Mesenchymal stem cell (in vitro differentiated cells and primary cell): ENCODE measurements around the gene SPRED3.
A peak's percentile ranks its signal among the peaks of the same experiment; 100 is the strongest.
"Not testable (repeated sequence)": the region's sequence is repeated elsewhere in the genome, so short reads cannot be mapped to it uniquely, and the experiment has no call there.

ENCODE experiments used
- DNase-seq: peaks from one replicate; pipeline ENCODE4 v3.0.0-alpha.2; 2013
- H2AFZ ChIP-seq: one replicate; pipeline ENCODE4 v1.6.1; 2013; ENCODE audit warnings: low read depth, mild to moderate bottlenecking, control low read depth, inconsistent platforms, low read length, moderate library complexity
- H2AK5ac ChIP-seq: 2 replicates; pipeline ENCODE4 v1.6.1; 2013; ENCODE audit warnings: low read length, moderate library complexity, mild to moderate bottlenecking, inconsistent platforms; ENCODE audit not compliant: severe bottlenecking
- H2BK120ac ChIP-seq: one replicate; pipeline ENCODE4 v1.6.1; 2013; ENCODE audit warnings: low read depth, mild to moderate bottlenecking, inconsistent platforms, low read length, moderate library complexity
- H2BK12ac ChIP-seq, 2 experiments: one replicate each; pipeline ENCODE4 v1.6.1; 2013; ENCODE audit warnings: inconsistent platforms in 2 of 2, low read length in 2 of 2, mild to moderate bottlenecking in 2 of 2, moderate library complexity in 2 of 2, control low read depth in 1 of 2
- H2BK15ac ChIP-seq: one replicate; pipeline ENCODE4 v1.6.1; 2013; ENCODE audit warnings: mild to moderate bottlenecking, low read depth, inconsistent platforms; ENCODE audit not compliant: poor library complexity, severe bottlenecking
- H2BK5ac ChIP-seq: 2 replicates; pipeline ENCODE4 v1.6.1; 2013; ENCODE audit warnings: low read depth, mild to moderate bottlenecking, low read length, control low read depth, inconsistent platforms; ENCODE audit not compliant: poor library complexity, severe bottlenecking
- H3K14ac ChIP-seq, 2 experiments: one replicate each; pipeline ENCODE4 v1.6.1; 2013; ENCODE audit warnings: inconsistent platforms in 2 of 2, low read length in 2 of 2, control low read depth in 1 of 2, mild to moderate bottlenecking in 1 of 2, moderate library complexity in 1 of 2
- H3K18ac ChIP-seq, 2 experiments: one replicate each; pipeline ENCODE4 v1.6.1; 2013; ENCODE audit warnings: inconsistent platforms in 2 of 2, low read length in 2 of 2, control low read depth in 1 of 2, low read depth in 1 of 2, mild to moderate bottlenecking in 1 of 2
- H3K23ac ChIP-seq, 2 experiments: one replicate each; pipeline ENCODE4 v1.6.1; 2013; ENCODE audit warnings: inconsistent platforms in 2 of 2, low read length in 2 of 2, mild to moderate bottlenecking in 2 of 2, moderate library complexity in 2 of 2, control low read depth in 1 of 2
- H3K27ac ChIP-seq: 2 replicates; pipeline ENCODE4 v1.5.1; 2013; ENCODE audit warnings: mild to moderate bottlenecking, moderate library complexity, low read length, control low read depth, inconsistent platforms; ENCODE audit not compliant: poor library complexity, severe bottlenecking
- H3K27me3 ChIP-seq, 2 experiments: 2 replicates each; pipeline versions ENCODE4 v1.6.1 to v1.7.0; 2013; ENCODE audit warnings: low read length in 2 of 2, mild to moderate bottlenecking in 2 of 2, moderate library complexity in 2 of 2, control low read depth in 1 of 2, inconsistent platforms in 1 of 2; ENCODE audit not compliant: control insufficient read depth in 1 of 2, insufficient read depth in 1 of 2
- H3K36me3 ChIP-seq, 2 experiments: 2 replicates each; pipeline versions ENCODE4 v1.6.1 to v1.7.0; 2013; ENCODE audit warnings: low read length in 2 of 2, control low read depth in 1 of 2, inconsistent platforms in 1 of 2, low read depth in 1 of 2, mild to moderate bottlenecking in 1 of 2; ENCODE audit not compliant: insufficient read depth in 2 of 2, control insufficient read depth in 1 of 2
- H3K4ac ChIP-seq, 2 experiments: one replicate each; pipeline ENCODE4 v1.6.1; 2013; ENCODE audit warnings: inconsistent platforms in 2 of 2, low read length in 2 of 2, mild to moderate bottlenecking in 2 of 2, moderate library complexity in 2 of 2, control low read depth in 1 of 2, low read depth in 1 of 2
- H3K4me1 ChIP-seq: 2 replicates; pipeline ENCODE4 v1.6.1; 2013; ENCODE audit warnings: low read depth, low read length, control low read depth; ENCODE audit not compliant: control insufficient read depth, insufficient read depth
- H3K4me2 ChIP-seq: 2 replicates; pipeline ENCODE4 v1.6.1; 2013; ENCODE audit warnings: low read length, mild to moderate bottlenecking, inconsistent platforms; ENCODE audit not compliant: poor library complexity, severe bottlenecking
- H3K4me3 ChIP-seq, 2 experiments: 2 replicates each; pipeline versions ENCODE4 v1.5.1 to v1.7.0; 2013; ENCODE audit warnings: low read length in 2 of 2, mild to moderate bottlenecking in 2 of 2, control low read depth in 1 of 2, low read depth in 1 of 2; ENCODE audit not compliant: insufficient read depth in 1 of 2
- H3K79me1 ChIP-seq: replicated peaks from 2 replicates; pipeline ENCODE4 v1.6.1; 2013; ENCODE audit warnings: mild to moderate bottlenecking, control low read depth, low read length, inconsistent platforms; ENCODE audit not compliant: poor library complexity, severe bottlenecking
- H3K9ac ChIP-seq: 2 replicates; pipeline ENCODE4 v1.7.0; 2013; ENCODE audit warnings: mild to moderate bottlenecking, low read length, moderate library complexity
- H3K9me3 ChIP-seq: 2 replicates; pipeline ENCODE4 v1.7.0; 2013; ENCODE audit warnings: mild to moderate bottlenecking, low read length; ENCODE audit not compliant: control insufficient read depth
- H4K8ac ChIP-seq: one replicate; pipeline ENCODE4 v1.6.1; 2013; ENCODE audit warnings: inconsistent platforms, mild to moderate bottlenecking, low read length, moderate library complexity
- H4K91ac ChIP-seq: one replicate; pipeline ENCODE4 v1.6.1; 2013; ENCODE audit warnings: mild to moderate bottlenecking, low read length, inconsistent platforms
- WGBS: methylation state at CpG from one replicate; pipeline ENCODE4 v1.1.7; 2013; ENCODE audit warnings: mixed read lengths; 5-methylcytosine and 5-hydroxymethylcytosine counted together

The SPRED3 gene

DNA sequence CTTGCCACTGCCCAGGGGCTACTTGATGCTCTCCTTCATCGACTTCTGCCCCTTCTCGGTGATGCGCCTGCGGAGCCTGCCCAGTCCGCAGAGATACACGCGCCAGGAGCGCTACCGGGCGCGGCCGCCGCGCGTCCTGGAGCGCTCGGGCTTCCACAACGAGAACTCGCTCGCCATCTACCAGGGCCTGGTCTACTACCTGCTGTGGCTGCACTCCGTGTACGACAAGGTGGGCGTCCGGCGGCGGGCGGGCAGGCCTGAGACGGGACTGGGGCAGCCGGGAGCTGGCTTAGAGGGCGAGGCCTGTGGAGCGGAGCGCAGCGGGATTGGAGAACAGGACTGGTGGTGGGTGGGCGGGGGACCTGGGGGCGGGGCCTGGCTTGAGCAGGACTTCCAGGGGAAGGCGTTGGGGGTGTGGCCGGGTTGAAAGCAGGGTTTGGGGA is 26.8 kb upstream of the SPRED3 start:
- Histone ChIP-seq H3K14ac (peak overlapping the region in 1 of 2 experiments; percentile 26), H4K8ac (no peak overlapping the region), H2BK120ac (no peak overlapping the region), H3K27ac (no peak overlapping the region), H2BK12ac (no peak overlapping the region), H3K4ac (no peak overlapping the region), H2BK5ac (no peak overlapping the region), H3K23ac (no peak overlapping the region), H3K4me3 (peak overlapping the region; percentile 73 to 77), H2BK15ac (no peak overlapping the region), H3K79me1 (no peaks in the 10 kb centered on the region), H3K18ac (no peak overlapping the region), H3K4me1 (peaks cover 13% of the 10 kb centered on the region), H3K36me3 (no peaks in the 10 kb centered on the region), H2AK5ac (no peak overlapping the region), H2AFZ (peak overlapping the region; percentile 75), H3K9me3 (no peaks in the 10 kb centered on the region), H3K9ac (no peak overlapping the region), H3K27me3 (peaks cover 38 to 60% of the 10 kb centered on the region in 2 experiments), H4K91ac (no peak overlapping the region), H3K4me2 (peak overlapping the region; percentile 100)
- WGBS: under 1% methylated on average over 35 of the region's 37 CpGs
- DNase-seq: peak; percentile 83

DNA sequence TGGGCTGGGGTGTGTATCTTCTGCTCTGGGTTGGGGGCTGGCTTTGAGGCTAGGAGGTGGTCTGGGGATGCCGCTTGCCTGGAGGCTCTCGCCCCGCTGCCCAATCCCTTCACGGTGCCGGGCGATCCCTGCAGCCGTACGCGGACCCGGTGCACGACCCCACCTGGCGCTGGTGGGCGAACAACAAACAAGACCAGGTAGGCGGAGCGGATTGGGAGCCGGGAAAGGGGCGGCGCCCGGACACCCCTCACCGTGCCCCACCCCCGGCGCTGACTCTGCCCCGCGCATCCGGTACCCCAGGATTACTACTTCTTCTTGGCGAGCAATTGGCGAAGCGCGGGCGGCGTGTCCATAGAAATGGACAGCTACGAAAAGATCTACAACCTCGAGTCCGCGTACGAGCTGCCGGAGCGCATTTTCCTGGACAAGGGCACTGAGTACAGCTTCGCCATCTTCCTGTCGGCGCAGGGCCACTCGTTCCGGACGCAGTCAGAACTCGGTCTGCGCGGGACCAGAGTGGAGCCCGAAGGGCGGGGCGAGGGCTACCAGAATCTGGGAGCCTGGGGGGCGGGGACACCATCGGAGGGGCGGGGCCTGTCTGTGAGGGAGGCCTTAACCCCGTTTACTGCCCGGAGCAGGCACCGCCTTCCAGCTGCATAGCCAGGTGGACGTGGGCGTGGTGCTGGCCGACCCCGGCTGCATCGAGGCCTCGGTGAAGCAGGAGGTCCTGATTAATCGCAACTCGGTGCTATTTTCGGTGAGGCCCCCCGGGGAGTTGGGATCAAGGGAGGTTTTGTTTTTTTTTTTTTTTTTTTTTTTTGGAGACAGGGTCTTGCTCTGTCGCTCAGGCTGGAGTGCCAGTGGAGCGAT is 26.2 kb upstream of the SPRED3 start:
- Histone ChIP-seq H4K8ac (no peak overlapping the region), H2AFZ (peak overlapping the region; percentile 75), H3K9me3 (no peaks in the 10 kb centered on the region), H2BK15ac (no peak overlapping the region), H2AK5ac (no peak overlapping the region), H3K27me3 (peaks cover 34 to 61% of the 10 kb centered on the region in 2 experiments), H4K91ac (no peak overlapping the region), H3K23ac (no peak overlapping the region), H2BK5ac (no peak overlapping the region), H2BK12ac (peak overlapping the region in 1 of 2 experiments; percentile 1), H3K18ac (peak overlapping the region in 1 of 2 experiments; percentile 56), H3K27ac (peak overlapping the region; percentile 26), H3K4me3 (peak overlapping the region; percentile 73 to 77), H3K14ac (no peak overlapping the region), H3K4me2 (peak overlapping the region; percentile 100), H3K36me3 (no peaks in the 10 kb centered on the region), H3K4me1 (peaks cover 13% of the 10 kb centered on the region), H3K9ac (peak overlapping the region; percentile 22), H3K4ac (no peak overlapping the region), H3K79me1 (no peaks in the 10 kb centered on the region), H2BK120ac (no peak overlapping the region)
- WGBS: 2% methylated on average over 68 of the region's 68 CpGs
- peak; percentile 71 for DNase-seq

DNA sequence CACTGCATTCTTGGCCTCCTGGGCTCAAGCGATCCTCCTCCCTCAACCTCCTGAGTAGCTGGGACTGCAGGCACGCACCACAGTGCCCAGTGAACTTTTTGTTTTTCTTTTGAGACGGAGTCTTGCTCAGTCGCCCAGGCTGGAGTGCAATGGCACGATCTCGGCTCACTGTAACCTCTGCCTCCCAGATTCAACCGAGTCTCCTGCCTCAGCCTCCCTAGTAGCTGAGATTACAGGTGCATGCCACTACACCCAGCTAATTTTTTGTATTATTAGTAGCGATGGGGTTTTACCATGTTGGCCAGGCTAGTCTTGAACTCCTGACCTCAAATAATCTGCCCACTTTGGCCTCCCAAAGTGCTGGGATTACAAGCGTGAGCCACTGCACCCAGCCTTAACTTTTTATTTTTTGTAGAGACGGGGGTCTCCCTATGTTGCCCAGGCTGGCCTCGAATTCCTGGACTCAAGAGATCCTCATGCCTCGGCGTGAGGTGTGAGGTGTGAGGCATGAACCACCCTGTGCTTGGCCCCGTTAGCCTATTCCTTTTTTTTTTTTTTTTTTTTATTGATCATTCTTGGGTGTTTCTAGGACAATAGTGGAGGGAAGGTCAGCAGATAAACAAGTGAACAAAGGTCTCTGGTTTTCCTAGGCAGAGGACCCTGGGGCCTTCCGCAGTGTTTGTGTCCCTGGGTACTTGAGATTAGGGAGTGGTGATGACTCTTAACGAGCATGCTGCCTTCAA is 25.4 kb upstream of the SPRED3 start:
- H3K27ac ChIP-seq, H2BK5ac ChIP-seq, H3K79me1 ChIP-seq, H4K8ac ChIP-seq, H3K9ac ChIP-seq, H2BK120ac ChIP-seq, H2BK15ac ChIP-seq, H3K23ac ChIP-seq, H2AK5ac ChIP-seq, H4K91ac ChIP-seq, H3K18ac ChIP-seq, H2AFZ ChIP-seq, H3K36me3 ChIP-seq, H3K14ac ChIP-seq, DNase-seq, H3K9me3 ChIP-seq, H2BK12ac ChIP-seq, H3K4ac ChIP-seq: not testable (repeated sequence)
- WGBS: 86% methylated on average over 13 of the region's 16 CpGs
- Histone ChIP-seq H3K4me1 (peaks cover 13% of the 10 kb centered on the region), H3K27me3 (peaks cover 39 to 64% of the 10 kb centered on the region in 2 experiments), H3K4me3 (peak overlapping the region in 1 of 2 experiments; percentile 77), H3K4me2 (peak overlapping the region; percentile 100)

DNA sequence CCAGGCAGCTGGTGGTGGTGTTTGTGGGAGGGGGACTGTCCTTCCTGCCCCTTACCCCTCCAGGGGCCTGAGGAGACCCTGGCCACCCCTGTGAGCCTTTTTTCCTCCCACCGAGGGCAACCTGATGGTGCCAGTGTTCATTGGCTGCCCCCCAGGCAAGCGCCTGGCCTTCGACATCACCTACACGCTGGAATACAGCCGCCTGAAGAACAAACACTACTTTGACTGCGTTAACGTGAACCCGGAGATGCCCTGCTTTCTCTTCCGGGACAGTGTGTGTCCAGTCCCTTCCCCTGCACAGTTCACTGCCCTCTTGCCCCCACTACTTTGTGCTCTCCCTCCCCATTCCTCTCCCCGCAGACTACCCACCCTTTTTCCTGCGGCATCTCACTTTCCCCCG is 21.5 kb upstream of the SPRED3 start:
- no peak overlapping the region for H2BK5ac ChIP-seq
- H3K23ac ChIP-seq: no peak overlapping the region
- H3K9ac ChIP-seq: no peak overlapping the region
- H3K14ac ChIP-seq: no peak overlapping the region
- H3K27ac ChIP-seq: no peak overlapping the region
- WGBS: 87% methylated on average over 12 of the region's 12 CpGs
- H3K4ac ChIP-seq: no peak overlapping the region
- H3K9me3 ChIP-seq: no peaks in the 10 kb centered on the region
- no peaks in the 10 kb centered on the region for H3K79me1 ChIP-seq
- H2AK5ac ChIP-seq: no peak overlapping the region
- no peak overlapping the region for H4K8ac ChIP-seq
- no peak overlapping the region for H2BK12ac ChIP-seq
- H3K27me3 ChIP-seq: peaks cover 16 to 50% of the 10 kb centered on the region in 2 experiments
- no peak overlapping the region for H2BK15ac ChIP-seq
- H3K4me2 ChIP-seq: no peak overlapping the region
- no peak overlapping the region for H3K4me3 ChIP-seq
- H2AFZ ChIP-seq: no peak overlapping the region
- no peak for DNase-seq
- H3K4me1 ChIP-seq: peaks cover 5% of the 10 kb centered on the region
- no peak overlapping the region for H3K18ac ChIP-seq
- H3K36me3 ChIP-seq: no peaks in the 10 kb centered on the region
- H4K91ac ChIP-seq: no peak overlapping the region
- no peak overlapping the region for H2BK120ac ChIP-seq
